Panc1 (cell line): ENCODE results near the gene AATF.

ENCODE experiments used
- CTCF ChIP-seq: fragments of 450-650 bp; IDR thresholded peaks from 2 replicates; pipeline ENCODE4 v1.5.1; 2017; ENCODE audit warnings: mild to moderate bottlenecking
- POLR2AphosphoS5 ChIP-seq: IDR thresholded peaks from 2 replicates; pipeline ENCODE4 v1.6.1; 2012; ENCODE audit warnings: mild to moderate bottlenecking, low read depth, low read length, moderate library complexity
- REST ChIP-seq, 2 experiments: IDR thresholded peaks; 2 replicates each; pipeline ENCODE4 v1.6.1; 2011 to 2012; ENCODE audit warnings: low read depth in 2 of 2, control low read depth in 1 of 2, low read length in 1 of 2, mild to moderate bottlenecking in 1 of 2, moderate library complexity in 1 of 2; ENCODE audit not compliant: insufficient read depth in 1 of 2
- TCF7L2 ChIP-seq: IDR thresholded peaks from 2 replicates; pipeline ENCODE4 v1.6.1; 2011; ENCODE audit warnings: mild to moderate bottlenecking, low read depth, low read length, inconsistent platforms

- TF ChIP-seq CTCF (no peak), TCF7L2 (no peak), REST (IDR thresholded peaks at IDR 0.05; ENCODE audit: insufficient read depth in 1 of 2, low read depth in 2 of 2, low read length in 1 of 2) (no peak), POLR2AphosphoS5 (no peak)
These were observed 151.5 kb downstream of the AATF start for GRCh38 chr17:37100231-37100630.
